Measurements from ENCODE around the gene ARHGEF3.

DNA sequence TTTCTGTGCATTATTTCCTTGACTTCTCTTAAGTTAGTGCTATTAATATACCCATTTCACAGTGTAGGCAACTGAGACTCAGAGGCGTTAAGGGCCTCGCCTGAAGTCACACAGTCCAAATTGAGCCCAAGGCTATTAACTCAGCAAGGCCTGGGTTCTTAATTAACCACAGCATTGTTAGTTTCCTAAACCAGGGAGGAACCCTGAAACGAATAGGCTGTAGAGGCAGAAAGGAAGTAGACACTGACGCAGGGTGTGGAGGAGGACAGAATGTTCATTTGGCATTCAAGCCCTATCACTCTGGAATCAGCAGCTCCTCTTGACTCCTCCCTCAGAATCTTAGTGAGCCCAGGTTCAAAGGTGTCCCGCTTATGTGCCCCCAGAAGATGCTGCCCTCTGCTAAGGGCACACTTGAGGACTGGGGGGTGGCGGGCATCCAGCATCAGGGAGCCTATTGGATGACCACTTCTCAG, 13.9 kb downstream of the ARHGEF3 start:
- TF ChIP-seq, protein P1, sequence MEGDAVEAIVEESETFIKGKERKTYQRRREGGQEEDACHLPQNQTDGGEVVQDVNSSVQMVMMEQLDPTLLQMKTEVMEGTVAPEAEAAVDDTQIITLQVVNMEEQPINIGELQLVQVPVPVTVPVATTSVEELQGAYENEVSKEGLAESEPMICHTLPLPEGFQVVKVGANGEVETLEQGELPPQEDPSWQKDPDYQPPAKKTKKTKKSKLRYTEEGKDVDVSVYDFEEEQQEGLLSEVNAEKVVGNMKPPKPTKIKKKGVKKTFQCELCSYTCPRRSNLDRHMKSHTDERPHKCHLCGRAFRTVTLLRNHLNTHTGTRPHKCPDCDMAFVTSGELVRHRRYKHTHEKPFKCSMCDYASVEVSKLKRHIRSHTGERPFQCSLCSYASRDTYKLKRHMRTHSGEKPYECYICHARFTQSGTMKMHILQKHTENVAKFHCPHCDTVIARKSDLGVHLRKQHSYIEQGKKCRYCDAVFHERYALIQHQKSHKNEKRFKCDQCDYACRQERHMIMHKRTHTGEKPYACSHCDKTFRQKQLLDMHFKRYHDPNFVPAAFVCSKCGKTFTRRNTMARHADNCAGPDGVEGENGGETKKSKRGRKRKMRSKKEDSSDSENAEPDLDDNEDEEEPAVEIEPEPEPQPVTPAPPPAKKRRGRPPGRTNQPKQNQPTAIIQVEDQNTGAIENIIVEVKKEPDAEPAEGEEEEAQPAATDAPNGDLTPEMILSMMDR (IDR thresholded peaks at IDR 0.05): no peak
- TF ChIP-seq POLR2A (IDR thresholded peaks at IDR 0.05): no peak
